ENCODE data around the gene MATN4.

DNA sequence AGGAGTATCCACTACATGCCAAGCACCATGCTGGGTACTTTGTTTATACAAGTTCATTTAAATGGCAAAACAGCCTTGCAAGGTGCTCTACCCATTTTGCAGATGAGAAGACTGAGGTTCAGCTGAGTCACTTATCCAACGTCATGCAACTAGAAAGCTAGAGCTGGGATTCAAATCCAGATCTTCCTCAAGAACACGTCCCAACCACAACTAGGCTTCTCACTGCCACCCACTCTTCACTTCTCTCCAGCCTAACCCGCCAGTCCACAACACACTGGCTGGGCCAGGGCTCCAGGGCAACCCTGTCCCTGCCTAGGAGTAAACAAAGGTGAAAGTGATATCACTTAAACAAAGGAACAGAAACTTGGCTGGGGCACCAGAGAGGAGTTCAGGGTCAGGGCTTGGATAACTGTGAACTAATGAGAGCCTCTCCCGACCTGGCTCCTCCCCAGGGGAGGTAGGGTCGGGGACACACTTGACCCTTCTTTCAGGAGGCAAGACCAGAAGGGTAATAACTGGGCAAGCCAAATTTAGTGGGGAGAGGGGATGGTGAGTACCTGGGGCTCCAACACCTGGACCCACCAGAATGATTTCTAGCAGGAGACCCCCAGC is 32.2 kb upstream of the MATN4 start:
- TF ChIP-seq, protein P1, sequence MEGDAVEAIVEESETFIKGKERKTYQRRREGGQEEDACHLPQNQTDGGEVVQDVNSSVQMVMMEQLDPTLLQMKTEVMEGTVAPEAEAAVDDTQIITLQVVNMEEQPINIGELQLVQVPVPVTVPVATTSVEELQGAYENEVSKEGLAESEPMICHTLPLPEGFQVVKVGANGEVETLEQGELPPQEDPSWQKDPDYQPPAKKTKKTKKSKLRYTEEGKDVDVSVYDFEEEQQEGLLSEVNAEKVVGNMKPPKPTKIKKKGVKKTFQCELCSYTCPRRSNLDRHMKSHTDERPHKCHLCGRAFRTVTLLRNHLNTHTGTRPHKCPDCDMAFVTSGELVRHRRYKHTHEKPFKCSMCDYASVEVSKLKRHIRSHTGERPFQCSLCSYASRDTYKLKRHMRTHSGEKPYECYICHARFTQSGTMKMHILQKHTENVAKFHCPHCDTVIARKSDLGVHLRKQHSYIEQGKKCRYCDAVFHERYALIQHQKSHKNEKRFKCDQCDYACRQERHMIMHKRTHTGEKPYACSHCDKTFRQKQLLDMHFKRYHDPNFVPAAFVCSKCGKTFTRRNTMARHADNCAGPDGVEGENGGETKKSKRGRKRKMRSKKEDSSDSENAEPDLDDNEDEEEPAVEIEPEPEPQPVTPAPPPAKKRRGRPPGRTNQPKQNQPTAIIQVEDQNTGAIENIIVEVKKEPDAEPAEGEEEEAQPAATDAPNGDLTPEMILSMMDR (IDR thresholded peaks at IDR 0.05), result no peak
- no peak for TF ChIP-seq POLR2A (IDR thresholded peaks at IDR 0.05)

Measured in prostate gland (tissue), 2 donors.